GM18519 (cell line): ENCODE results near the gene SIM1.

ENCODE experiments used
- ATAC-seq: cut with Tn5 transposase; IDR thresholded peaks from one replicate; pipeline ENCODE4 v1.9.1; 2021; ENCODE audit warnings: mild to moderate bottlenecking, moderate library complexity; ENCODE audit not compliant: unreplicated experiment, low FRiP score

SIM1 gene

DNA sequence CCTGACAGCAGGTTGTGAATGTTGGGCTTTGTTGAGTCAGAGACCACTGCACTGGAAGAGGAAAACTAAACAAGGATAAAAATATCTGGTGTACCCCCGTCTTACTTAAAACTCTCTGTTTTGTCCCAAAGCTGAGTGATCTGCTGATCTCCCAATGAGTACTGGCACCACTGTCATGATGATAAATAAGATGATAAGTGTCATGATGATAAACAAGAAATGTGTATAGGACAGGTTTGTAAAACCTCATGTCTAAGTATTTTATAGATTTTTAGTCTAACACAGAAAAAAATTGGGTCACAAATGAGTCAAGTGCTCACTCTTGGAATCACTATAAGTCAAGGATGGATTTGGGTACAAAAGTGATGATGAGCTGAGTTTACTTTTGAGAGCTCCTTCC is 8.5 kb upstream of the SIM1 start:
- ATAC-seq: no peak

DNA sequence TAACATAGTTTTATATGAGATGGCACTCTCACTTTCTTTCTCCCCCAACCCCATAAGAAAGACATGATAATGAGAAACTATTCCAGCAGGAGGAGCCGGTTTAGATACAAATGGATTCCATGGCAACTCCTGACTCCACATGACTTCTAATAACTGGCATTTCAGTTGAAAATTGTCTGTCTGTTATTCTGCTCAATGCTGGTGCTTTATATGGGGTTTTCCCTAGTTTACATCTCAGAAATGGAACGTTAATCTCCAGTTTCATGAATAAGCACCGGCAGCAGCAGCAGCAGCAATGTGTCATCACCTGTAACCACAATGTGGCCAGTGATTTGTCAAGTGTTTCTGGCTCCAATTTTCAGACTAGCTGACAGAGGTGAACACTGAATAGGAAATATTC is 8.0 kb upstream of the SIM1 start:
- peak; percentile 77 for ATAC-seq

DNA sequence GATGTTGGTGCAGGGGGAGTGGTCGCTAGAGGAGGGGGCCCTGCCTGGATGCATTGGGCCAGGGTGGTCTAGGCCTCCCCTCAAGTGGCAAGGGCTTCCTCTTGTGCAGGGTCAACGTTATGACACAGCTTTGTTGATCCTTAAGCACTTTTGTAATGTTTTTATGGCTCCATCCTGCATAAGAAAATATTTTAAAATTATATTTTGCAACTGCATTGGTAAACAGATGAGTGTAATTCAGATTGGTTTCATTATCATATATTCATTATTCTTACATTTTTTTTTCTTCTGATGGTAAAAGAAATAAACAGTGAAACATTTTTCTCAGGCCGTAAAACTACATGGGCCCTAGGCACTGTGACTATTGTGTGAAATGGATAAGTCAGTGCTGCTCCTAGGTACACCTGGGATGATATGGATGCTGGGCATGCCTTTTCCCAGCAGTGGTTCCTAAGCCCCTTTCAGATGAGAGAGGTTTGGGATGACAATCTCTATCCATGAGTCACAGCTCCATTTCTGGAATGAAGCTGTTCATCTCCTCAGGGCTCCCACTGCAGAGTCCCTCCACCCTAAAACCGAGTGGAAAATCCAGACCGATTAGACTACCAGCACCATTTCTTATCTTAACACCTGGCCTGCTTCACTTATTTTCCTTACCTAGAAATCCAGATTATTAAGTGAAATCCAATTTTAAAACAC is 5.8 kb upstream of the SIM1 start:
- no peak for ATAC-seq

DNA sequence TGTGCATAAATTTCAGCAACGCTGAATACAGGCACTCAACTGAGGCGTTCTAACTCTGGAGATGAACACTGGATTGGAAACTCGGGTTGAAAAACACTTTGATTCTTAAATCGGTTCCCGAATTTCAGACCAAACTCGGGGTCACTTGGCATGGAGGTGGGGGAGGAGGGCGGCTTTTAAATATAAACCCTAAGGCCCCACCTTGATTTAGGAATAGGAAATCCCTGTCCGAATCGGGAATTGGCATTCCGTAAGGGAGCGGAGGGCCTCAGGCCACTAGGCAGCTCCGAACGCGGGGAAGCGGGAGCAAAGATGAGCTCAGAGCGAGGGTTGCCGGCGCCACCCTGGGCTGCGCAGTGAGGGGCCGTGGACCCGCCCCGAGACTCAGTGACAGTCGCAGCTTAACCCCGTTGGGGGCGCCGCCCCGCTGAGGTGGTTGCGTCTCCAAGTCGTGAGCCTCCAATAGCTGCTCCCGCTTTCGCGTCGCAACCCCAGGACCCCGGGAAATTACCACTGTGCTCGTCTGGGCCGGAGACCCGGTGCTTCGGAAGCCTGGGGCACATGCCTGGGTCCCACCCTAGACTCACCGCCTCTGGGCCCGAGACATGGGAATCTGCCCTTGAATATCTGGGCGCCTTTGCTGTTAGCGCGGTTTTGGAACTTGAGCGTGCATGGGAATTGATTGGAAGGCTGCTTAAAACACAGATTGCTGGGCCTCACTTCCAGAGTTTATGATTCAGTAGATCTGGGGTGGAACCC is 4.6 kb upstream of the SIM1 start:
- ATAC-seq: no peak

DNA sequence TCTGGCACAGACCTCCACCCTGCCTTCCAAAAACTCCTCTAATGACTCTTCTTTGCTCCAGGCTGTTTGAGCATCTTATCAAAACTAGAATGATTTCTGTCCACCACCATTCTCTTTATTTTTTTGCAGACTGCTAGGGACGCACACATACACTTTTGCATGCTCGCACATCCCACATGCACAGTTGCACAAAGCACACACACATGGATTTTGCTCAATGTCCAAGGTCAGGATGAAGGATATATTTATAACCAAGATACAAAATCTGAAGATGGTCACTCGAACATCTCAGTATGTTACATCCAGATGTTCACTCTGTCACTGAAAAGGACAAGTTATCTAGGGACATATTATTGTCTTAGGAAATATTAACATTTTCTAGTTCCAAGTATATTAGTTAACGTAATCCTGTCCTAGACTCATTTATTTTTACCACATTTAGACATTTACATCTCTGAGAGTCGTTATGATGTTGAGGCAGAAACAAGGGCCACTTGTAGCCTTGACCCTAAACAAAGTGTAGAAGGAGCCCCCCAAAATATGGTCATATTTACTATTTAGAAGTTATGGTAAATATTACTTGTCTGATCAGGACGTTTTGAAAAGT is 3.4 kb upstream of the SIM1 start:
- ATAC-seq: no peak

DNA sequence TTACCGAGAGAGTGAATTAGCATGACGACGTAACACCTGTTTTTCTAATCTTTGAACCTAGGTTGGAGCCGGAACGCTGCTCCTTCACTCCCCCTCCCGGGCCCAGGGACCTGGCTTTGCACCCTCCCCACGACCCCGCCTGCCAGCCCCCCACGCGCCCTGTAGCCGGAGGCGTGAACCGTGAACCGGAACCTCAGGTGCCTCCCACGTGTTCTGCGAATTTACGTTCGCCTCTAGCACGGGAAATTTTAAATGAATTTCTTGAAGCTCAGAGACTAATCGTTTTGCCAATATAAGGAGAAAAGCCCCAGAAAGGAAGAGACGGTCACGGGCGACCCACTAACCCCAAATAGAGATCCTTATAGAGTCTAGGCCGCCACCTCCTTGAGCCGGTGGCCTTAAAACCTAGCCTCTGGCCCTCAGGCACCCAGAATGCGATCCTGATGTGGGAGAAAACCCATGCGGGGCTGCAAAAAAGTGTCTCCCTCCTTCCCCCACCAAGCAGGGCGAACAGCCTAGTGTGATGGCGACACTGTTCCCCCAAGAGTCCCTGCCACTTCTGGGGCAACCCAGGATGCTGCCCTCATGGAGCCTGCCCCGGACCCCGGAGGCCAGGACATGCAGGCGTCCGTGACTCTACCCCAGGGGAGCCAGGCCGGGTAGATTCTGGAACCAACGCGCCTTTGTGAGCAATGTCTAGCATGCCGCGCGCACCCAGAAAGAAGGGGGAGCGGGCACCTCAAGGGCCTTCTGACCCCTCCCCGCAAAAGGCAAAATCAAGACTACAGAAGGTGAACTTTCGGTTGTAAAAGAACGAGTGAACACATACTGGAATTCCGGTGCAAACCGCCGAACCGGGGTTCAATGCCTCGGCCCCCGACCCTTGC is 2.7 kb upstream of the SIM1 start:
- no peak for ATAC-seq

DNA sequence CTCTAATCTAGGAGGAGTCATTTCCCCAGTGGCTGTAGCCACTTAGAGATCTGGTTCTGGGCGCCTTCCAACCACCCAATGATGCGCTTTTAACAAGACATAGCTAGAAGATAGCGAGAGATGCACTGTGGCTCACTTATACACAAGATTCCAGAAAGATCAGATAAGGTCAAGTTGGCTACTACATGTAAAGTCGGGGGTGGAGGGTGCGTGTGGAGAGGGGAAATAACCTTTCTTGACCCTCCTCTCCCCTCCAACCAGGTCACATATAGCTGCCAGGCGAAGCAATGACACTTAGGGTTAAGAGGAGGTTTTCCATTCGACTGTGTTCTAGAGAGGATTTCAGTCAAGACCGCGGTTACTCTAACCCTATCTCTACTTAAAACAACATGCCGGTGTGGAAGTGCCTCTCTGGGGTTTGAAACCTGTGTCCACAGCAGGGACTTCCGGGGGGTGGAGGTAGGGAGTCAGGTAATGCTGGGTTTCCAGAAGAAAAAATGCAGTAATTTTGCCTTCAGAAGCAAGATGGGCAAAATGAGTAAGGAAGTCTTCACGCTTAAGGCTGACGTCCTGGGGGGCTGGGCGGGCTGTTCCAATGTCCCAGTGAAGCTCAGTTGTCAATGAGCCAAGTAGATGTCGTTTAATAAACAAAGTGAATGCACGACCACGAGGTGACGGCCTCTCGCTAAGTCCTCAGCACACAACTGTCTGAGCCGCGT is 1.8 kb upstream of the SIM1 start:
- no peak for ATAC-seq

DNA sequence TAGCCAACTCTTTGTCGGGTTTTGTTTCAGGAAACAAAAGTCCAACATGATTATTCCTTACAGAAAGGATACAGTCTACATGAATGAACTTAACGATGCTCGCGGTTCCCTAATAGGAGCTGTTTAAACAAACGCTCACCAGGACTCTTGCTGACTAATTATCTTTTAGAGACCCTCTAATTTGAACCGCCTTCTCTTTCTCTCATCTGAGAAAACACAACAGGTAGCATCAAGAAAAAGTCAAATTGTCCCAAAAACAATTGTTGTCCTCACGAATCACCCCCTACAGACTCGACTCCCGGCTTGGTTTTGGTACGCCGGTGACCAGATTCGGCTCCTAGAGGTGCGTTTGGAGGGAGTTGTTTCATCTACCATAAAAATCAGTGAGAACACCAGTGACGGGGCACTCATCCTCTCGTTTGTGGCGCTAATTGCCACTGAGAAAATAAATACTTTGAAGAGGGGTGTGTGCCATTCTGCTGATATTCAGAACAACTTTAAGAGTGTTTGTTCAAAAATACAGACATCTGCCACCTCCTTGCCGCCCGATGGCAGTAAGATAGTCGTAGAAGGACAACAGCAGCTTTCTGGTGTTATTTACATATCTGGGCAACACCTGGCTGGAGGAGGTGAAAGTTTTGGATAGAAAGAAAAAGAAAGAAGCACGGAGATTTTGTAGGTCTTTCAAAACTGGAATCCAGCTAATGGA is 1.1 kb upstream of the SIM1 start:
- no peak for ATAC-seq

DNA sequence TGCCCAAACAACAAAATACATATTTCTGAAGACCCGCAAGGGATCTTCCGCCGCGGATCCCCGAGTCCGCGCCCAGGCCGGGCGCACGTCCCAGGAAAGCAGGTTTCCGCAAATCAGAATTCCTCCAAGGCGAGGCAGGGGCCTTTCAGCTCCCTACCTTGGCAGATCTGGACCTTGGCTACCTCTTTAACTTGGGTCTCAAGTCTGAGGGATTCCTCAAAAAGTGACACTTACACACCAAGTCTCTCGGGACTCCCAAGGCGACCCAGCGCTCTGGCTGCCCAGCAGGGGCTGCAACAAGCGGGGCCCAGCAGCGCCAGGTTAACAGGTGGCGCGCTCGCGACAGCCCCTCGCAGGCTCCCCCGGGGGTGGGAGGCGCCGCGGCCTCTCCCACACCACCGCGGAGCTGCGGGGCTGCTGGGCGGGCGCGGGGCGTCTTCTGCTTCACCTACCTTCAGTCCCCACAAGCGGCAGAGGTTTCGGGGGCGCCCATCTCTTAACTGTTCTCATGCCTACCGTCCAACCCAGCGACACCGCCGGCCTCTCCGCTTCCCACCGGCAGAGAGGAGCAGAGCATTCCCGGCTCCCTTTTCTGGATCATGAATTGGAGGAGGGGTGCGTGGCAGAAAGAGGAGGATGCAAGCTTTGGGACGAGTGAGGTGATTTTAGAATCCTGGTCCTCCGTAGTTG is 414 bp downstream of the SIM1 start:
- ATAC-seq: no peak

DNA sequence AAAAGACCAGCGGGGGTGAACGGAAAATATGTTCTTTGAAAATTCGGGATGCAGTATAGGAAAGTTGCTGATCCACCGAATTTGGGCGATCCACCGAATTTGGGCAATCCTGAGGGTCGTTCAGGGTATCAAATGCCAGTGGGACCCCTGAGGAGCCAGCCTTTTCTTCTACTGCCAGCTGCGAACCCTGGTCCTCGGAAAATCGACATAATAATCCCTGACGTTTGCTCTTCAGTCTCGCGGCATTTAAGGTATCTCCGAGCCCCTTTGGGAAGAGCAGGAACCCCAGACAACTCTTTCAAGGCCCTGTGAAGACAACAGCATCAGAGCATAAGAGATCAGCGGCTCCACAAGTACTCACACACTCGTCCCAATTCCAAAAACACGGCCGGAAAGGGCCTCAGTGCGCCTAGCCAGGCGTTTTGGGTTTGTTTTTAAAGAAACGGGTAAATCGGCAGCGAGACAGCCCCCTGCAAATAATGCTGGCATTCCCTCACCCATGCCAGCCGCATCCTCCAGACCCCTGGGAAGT is 1.0 kb downstream of the SIM1 start:
- ATAC-seq: no peak

DNA sequence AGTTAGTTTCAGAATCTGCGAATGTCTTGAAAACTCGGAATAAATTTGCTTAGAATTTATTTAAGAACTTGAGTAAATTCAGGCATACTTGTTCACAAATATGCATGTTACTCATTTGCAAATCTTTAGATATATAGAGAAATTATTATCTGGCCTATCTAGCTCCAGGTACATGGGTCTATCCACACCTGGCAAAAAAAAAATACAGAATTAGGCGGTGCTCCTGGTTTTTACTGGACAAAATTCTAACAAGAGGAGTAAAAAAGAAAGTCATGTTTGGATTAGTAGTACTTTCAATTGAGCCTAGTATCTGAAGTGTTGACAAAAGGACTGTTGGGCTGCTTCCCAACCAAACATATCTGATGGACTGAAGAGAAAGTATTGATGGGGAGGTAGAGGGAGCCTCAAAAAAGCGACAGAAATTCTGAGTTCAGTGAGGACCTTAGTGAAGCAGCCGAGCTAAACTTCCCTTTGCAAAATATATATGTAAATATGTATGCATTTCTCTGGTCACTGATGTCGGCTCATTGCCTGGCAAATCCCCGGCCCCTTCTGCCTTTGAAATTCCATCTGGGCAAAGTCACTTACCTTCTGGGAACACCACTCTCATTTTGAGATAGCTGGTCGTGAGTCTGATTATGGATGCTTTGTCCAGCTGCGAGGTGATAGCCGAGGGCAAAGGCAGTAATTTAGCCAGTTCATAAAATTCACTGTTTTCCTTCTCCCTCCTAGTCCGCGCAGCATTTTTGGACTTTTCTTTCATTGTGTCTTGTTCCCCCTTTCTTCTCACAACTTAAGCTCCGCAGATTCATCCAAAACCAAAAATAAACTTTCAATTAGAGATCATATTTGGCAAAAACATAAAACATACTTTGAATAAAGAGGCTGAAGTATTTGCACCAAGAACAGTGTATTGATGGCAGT is 1.8 kb downstream of the SIM1 start:
- ATAC-seq: no peak

DNA sequence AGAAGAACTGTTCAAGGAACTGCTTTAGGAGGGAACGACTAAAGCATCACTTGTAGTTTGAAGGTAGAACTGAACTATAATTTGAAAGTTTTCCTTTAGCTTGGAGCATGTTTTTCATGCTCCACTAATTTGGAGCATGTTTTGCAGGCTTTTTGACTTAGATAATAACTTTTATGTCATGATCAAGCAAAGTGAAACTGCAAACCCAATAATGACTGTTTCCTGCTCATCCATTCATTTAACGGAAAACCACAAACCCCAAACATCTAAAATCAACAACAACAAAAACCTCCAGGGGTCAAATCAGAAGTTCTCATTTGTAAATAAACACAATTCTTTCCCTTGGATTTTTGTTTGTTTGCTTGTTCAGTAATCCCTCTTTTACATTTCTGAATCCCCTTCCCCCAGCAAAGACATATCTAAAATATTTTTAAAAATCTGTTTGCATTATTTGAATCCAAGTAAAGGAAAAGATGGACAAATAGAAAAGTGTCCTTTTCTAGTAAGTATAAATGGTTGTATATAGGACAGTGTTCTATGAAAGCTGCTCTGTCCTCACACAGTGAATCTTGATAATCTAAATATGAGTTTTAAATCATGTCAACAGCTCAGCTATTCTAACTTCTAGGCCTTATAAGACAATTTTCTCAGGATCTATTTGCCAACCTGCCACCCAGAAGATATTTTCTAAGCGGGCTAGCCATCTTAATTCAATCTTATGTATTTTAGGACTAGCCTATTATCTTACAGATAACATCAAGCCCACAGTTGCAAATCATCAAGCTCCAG is 2.6 kb downstream of the SIM1 start:
- ATAC-seq: peak; percentile 25

DNA sequence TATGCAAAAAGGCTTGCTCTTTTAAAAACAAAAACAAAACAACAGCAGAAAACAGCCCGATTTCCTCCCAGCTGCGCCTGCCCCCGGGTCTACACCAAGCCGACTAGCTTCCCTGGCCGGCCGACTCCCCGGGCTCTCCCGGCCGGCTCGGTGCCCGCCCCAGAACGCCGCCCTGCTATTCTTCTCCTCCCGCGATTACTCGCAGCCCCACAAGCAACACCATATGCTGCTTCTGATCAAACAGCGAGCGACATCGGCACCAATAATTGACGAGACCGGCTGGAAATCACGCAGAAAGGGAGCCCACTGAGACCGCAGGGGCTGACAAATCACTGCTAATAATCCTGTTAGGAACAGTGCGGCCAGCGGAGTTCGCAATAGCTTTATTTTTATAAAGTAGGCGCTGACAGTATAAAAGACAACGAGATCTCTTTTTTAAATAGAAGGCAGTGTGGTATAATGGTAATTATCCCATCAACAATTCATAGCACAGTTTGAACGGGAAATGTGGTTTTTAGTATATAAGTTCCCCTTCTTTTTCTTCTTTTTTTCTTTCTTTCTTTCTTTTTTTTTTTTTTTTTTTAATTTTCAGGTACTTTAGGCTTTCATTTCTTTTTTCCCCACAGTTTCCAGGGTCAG is 3.3 kb downstream of the SIM1 start:
- ATAC-seq: no peak

DNA sequence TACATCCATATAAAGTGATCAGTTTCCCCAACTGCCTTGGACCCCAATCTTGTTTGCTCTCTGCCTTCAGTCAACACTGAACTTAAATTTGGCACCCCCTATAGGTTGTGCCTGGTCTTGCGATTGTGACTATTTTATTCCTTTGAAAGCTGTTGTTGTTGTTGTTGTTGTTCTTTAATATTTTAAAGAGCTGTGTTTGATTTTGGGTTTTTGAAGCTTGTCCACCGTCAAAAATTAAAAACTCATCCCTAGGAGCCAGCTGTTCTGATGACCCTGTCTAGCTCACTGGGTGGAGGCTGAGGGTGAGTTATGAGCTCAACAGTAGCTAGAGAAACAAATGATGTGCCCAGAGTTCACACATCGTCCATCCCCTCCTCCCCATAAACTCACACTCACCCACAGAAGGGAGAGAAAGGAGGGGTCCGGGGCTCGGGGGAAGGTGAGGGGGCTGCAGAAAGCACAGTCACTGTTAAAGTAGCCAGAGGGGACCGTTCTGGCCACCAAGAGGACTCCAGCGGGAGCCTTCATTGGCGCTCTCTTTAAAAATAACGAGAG is 4.0 kb downstream of the SIM1 start:
- ATAC-seq: no peak

DNA sequence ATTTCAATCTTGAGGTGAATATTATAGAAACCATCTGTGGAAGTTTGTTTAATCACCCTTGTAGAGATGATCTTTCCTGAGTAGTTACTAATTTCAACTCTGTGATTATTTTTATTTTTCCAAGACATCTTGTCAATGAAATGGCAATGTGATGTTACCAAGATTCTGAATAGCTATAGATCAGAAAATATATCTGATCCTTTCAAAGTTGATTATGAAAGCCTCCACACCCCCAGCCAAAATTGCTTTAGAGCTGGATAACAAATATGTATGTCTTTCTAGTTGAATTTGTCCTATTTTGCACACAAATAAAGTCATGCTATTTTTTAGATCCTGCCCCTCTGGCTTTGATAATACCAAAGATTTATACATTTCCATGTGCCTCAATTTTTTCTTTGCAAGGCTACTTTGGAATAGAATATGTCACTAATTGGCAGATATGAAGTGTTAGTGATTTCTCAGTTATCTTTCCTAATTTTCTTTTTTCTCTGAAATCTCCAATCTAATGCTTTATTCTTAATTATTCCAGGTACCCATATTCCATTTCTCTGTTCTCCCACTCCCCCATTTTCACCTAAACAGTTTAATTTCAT is 5.0 kb downstream of the SIM1 start:
- no peak for ATAC-seq
